ENCODE results near the gene TIGD7.
"Not testable (repeated sequence)": the region's sequence is repeated elsewhere in the genome, so short reads cannot be mapped to it uniquely, and the experiment has no call there.

The TIGD7 gene

DNA sequence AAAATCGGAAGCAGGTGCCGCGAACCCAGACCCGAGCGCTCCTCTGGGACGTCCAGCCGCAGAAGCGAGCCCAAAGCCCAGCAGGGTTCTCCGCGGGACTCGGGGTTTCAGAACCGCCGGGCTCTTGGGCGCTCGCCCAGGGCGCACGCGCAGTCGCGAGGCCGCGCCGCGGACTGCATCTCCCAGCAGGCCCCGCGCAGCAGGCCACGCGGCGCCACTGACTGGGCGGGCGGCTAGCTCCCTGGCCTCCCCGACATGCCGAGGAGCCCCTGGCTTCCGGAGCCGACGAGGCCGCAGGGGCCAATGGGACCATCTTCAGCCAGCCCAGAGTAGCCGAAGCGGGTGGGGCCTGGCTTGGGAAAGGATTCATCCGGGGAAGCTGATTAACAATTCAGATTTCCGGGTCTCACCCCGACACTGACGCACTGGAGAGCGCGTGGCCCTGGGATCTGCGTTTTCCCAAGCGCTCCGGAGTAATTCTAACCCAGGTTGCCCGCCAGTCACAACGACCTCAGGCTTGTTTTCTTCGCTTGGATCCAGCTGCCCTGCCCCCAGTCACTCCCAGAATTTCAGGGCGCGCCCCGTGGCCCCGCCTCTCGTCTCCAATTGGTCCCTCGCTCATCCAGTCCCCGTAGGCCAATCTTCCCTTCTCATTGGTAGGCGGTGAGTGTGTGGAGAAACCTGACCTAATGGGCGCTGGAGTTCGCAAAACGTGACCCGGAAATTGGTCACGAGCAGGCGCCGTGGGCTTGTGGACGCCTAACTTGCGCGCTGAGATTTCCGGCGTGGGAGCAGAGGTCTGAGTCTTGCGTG, 22.3 kb downstream of the TIGD7 start, which contains the start of gene ZNF263:
Gene ZNF263, plus strand, starts transcription at position 762 of the 813 bp plus-strand sequence. CDS start 328 bp downstream, outside the sequence.
- peak; percentile 96 for DNase-seq (ENCODE audit: low read depth)
- peak within 1 kb of the TSS; percentile 100 for H3K4me3 ChIP-seq (ENCODE audit: low read depth, low read length)
- TF ChIP-seq, protein P1, sequence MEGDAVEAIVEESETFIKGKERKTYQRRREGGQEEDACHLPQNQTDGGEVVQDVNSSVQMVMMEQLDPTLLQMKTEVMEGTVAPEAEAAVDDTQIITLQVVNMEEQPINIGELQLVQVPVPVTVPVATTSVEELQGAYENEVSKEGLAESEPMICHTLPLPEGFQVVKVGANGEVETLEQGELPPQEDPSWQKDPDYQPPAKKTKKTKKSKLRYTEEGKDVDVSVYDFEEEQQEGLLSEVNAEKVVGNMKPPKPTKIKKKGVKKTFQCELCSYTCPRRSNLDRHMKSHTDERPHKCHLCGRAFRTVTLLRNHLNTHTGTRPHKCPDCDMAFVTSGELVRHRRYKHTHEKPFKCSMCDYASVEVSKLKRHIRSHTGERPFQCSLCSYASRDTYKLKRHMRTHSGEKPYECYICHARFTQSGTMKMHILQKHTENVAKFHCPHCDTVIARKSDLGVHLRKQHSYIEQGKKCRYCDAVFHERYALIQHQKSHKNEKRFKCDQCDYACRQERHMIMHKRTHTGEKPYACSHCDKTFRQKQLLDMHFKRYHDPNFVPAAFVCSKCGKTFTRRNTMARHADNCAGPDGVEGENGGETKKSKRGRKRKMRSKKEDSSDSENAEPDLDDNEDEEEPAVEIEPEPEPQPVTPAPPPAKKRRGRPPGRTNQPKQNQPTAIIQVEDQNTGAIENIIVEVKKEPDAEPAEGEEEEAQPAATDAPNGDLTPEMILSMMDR (IDR thresholded peaks at IDR 0.05; ENCODE audit: control insufficient read depth, extremely low read depth, insufficient read depth): no peak

DNA sequence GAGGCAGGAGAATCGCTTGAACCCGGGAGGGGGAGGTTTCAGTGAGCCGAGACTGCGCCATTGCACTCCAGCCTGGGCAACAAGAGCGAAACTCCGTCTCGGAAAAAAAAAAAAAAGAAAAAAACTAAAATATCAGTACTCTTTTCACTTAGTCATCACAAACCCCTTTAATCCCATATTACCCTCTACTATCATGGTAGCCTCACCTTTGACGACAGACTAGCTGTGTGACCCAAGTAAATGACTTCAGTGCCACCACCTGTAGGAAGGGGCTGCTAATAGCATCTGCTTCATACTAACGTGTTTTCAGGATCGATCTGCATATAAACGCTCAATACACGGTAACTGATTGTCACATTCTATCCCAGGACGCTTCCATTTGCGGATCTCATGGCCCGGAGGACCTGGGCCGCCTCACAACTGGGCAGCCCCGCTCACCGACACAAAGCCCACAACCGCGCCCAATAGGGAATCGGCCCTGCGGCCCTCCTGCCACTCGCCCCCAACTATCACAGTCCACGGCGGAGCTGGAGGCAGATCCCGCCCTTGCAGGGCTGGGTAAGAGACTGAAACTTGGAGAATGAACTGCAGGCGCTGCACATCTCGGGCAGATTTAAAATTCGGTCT, 23.0 kb downstream of the TIGD7 start:
- DNase-seq (ENCODE audit: low read depth): no peak
- TF ChIP-seq, protein P1 (IDR thresholded peaks at IDR 0.05; ENCODE audit: control insufficient read depth, extremely low read depth, insufficient read depth): no peak
- H3K4me3 ChIP-seq (ENCODE audit: low read depth, low read length): peak overlapping the region; percentile 100

DNA sequence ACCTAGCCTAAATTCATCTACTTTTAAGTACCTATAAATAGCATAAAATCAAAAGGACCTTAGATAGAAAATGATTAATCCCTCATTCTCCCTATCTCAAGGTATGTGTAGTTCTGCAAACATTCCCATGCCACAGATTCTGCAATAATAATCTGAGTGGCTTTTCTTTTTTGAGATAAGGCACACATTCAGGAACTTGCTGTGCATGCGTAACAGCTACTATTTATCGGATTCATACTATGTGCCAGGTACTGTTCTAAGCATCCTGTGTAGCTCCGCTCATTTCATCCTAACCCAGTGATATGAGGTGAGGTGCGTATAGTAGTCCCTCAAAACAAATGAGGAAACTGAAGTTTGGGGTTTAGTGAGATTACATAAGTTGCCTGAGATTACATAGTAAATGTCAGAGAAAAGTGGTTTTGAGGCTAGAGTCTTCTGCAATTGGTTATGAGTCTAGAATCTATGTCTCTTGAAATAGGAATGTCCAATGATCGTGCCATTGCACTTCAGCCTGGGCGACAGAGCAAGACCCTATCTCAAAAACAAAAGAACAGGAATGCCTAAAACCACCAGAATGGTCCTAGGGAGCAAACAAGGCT, 23.9 kb downstream of the TIGD7 start:
- TF ChIP-seq, protein P1 (IDR thresholded peaks at IDR 0.05; ENCODE audit: control insufficient read depth, extremely low read depth, insufficient read depth): no peak
- DNase-seq (ENCODE audit: low read depth): no peak
- H3K4me3 ChIP-seq (ENCODE audit: low read depth, low read length): no peak overlapping the region; the same call in 1 of the 2 replicates

DNA sequence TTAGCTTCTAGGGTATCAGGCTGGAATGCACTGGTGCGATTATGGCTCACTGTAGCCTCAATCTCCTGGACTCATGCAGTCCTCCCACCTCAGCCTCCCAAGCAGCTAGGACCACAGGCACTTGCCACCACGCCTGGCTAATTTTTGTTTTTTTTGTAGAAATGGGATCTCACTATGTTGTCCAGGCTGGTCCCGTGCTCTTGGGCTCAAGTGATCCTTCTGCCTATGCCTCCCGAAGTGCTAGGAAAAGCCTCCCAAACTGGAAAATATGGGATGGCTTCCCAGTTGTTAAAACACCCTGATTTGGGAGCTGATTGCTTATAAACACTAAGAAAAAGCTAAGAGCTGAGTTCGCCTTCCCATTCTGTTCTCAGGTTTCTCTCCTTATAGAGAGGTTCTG, 28.6 kb downstream of the TIGD7 start:
- TF ChIP-seq, protein P1 (IDR thresholded peaks at IDR 0.05; ENCODE audit: control insufficient read depth, extremely low read depth, insufficient read depth): no peak
- no peak for DNase-seq (ENCODE audit: low read depth)
- no peak overlapping the region for H3K4me3 ChIP-seq (ENCODE audit: low read depth, low read length)

DNA sequence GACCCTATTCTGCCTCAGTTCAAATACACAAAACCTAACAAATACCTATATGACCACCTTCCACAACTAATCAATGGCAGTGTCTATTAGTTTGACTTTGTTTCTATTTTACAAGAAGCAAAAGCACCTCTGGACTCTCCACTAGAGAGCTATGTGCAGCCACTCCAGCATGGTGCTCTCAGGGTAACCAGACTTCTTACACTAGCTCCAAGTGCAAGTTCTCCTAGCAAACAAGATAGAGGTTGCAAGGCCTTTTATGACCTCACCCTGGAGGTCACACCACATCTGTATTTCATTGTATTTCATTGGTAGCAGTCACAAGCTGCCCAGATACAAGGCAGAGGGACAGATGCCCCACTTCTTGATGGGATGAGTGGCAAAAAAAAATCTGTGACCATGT, 30.3 kb downstream of the TIGD7 start:
- TF ChIP-seq, protein P1 (IDR thresholded peaks at IDR 0.05; ENCODE audit: control insufficient read depth, extremely low read depth, insufficient read depth): no peak
- DNase-seq (ENCODE audit: low read depth): no peak
- H3K4me3 ChIP-seq (ENCODE audit: low read depth, low read length): no peak overlapping the region

DNA sequence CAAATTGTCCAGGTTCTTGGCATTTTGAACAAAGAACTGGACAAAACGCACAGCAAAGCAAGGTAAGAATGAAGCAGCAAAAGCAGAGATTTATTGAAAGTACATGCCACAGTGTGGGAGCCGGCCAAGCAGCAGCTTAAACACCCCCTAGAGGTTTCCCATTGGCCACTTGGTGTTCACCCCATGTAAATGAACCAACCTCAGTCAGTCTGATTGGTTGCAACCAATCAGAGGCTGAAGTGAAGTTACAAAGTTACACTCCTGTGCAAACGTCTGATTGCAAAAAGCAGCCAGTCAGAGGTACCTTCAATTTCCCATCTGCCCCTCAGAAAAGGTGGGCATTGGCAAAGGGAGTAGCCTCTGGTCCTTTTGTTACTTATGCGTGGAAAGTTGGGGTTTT, 30.7 kb downstream of the TIGD7 start:
- no peak overlapping the region for H3K4me3 ChIP-seq (ENCODE audit: low read depth, low read length)
- DNase-seq (ENCODE audit: low read depth): no peak
- TF ChIP-seq, protein P1 (IDR thresholded peaks at IDR 0.05; ENCODE audit: control insufficient read depth, extremely low read depth, insufficient read depth): no peak

DNA sequence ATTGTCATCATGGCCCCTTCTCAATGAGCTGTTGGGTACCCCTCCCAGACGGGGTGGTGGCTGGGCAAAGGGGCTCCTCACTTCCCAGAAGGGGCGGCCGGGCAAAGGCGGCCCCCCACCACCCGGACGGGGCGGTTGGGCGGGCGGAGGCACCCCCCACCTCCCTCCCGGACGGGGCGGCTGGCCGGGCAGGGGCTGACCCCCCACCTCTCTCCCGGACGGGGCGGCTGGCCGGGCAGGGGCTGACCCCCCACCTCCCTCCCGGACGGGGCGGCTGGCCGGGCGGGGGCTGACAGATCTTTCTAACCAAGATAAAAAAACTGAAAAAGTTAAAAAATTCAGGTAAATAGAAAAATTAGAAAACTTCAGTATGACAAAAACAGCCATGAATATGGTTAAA, 33.9 kb downstream of the TIGD7 start:
- not testable (repeated sequence) for H3K4me3 ChIP-seq (ENCODE audit: low read depth, low read length); DNase-seq (ENCODE audit: low read depth)

DNA sequence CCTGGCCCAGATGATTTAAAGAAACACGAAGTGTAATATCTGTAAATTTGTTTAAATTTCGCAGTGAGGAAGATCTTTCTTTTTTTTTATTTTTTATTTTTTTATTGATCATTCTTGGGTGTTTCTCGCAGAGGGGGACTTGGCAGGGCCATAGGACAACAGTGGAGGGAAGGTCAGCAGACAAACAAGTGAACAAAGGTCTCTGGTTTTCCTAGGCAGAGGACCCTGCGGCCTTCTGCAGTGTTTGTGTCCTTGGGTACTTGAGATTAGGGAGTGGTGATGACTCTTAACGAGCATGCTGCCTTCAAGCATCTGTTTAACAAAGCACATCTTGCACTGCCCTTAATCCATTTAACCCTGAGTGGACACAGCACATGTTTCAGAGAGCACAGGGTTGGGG, 34.5 kb downstream of the TIGD7 start:
- DNase-seq (ENCODE audit: low read depth); H3K4me3 ChIP-seq (ENCODE audit: low read depth, low read length): not testable (repeated sequence)
